Osteoblast (primary cell): Measurements from ENCODE around the gene CD84. TPM values are rescaled to one million over a fixed set of nuclear protein-coding genes. Genes with fewer than 3 reads are reported as not detected.

Experiments used
- DNase-seq: peaks from one replicate; pipeline ENCODE4 v3.0.0; 2011; ENCODE audit warnings: low spot score, mixed read lengths; ENCODE audit not compliant: insufficient read length; ENCODE audit errors: missing footprints
- H2AFZ ChIP-seq: 2 replicates; pipeline ENCODE4 v1.6.0; 2011; ENCODE audit warnings: mild to moderate bottlenecking, low read length
- H3K27ac ChIP-seq: 2 replicates; pipeline ENCODE4 v1.5.1; 2011; ENCODE audit warnings: mild to moderate bottlenecking, low read depth, low read length, moderate library complexity
- H3K27me3 ChIP-seq: 2 replicates; pipeline ENCODE4 v1.6.0; 2012; ENCODE audit warnings: mild to moderate bottlenecking, control low read depth, inconsistent platforms, low read length, moderate library complexity; ENCODE audit not compliant: insufficient read depth
- H3K36me3 ChIP-seq: 2 replicates; pipeline ENCODE4 v1.5.1; 2011; ENCODE audit warnings: mild to moderate bottlenecking, low read length, control low read depth, moderate library complexity; ENCODE audit not compliant: insufficient read depth
- H3K4me1 ChIP-seq: 2 replicates; pipeline ENCODE4 v1.5.1; 2011; ENCODE audit warnings: mild to moderate bottlenecking, low read length, control low read depth, moderate library complexity; ENCODE audit not compliant: insufficient read depth
- H3K4me2 ChIP-seq: 2 replicates; pipeline ENCODE4 v1.6.0; 2011; ENCODE audit warnings: mild to moderate bottlenecking, low read length; ENCODE audit not compliant: insufficient read depth
- H3K4me3 ChIP-seq: fragments of 200-600 bp; sonication (generic); 3 replicates; pipeline ENCODE4 v1.5.1; 2012; ENCODE audit warnings: mild to moderate bottlenecking, low read length, inconsistent platforms; ENCODE audit not compliant: insufficient read depth
- H3K79me2 ChIP-seq: 2 replicates; pipeline ENCODE4 v1.6.0; 2012; ENCODE audit warnings: mild to moderate bottlenecking, low read length, control low read depth, inconsistent platforms; ENCODE audit not compliant: insufficient read depth
- H3K9me3 ChIP-seq: 2 replicates; pipeline ENCODE4 v1.5.1; 2011; ENCODE audit warnings: low read depth, low read length, control low read depth
- H4K20me1 ChIP-seq: 2 replicates; pipeline ENCODE4 v1.6.0; 2012; ENCODE audit warnings: mild to moderate bottlenecking, low read length, control low read depth; ENCODE audit not compliant: insufficient read depth
- CTCF ChIP-seq: IDR thresholded peaks from 2 replicates; pipeline ENCODE4 v1.5.1; 2011; ENCODE audit warnings: mild to moderate bottlenecking, low read depth, low read length, moderate library complexity; ENCODE audit errors: extremely low read depth
- total RNA-seq: library from RNA; depleted of rRNA; stranded (reverse); fragments of >200 nt; gene quantifications from 2 replicates; pipeline ENCODE4 v1.2.3, GENCODE V29; 2012

CD84 gene
- total RNA-seq, 1 donor = 0.36 TPM

DNA sequence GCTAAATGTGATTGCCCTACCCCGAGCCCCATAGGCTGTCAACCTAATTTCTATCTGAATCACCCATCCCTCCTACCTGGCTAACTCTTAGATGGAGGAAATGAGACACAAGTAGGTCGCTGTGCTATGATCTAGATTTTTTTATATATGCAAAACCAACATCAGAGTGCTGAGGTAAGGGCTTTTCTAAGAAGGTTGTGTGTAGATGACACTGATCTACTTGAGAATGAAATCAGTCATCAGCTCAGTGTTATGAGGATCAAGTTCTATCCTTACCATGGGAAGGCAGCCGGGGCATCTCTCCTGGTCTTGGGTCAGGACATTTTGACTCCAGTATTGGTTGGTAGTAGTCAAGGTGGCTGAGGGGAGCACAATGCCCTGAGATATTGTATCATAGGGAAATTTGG, 43.9 kb upstream of the CD84 start:
- TF ChIP-seq CTCF = no peak
- no peak overlapping the region for H3K4me3 ChIP-seq
- no peaks in the 10 kb centered on the region for H3K36me3 ChIP-seq

DNA sequence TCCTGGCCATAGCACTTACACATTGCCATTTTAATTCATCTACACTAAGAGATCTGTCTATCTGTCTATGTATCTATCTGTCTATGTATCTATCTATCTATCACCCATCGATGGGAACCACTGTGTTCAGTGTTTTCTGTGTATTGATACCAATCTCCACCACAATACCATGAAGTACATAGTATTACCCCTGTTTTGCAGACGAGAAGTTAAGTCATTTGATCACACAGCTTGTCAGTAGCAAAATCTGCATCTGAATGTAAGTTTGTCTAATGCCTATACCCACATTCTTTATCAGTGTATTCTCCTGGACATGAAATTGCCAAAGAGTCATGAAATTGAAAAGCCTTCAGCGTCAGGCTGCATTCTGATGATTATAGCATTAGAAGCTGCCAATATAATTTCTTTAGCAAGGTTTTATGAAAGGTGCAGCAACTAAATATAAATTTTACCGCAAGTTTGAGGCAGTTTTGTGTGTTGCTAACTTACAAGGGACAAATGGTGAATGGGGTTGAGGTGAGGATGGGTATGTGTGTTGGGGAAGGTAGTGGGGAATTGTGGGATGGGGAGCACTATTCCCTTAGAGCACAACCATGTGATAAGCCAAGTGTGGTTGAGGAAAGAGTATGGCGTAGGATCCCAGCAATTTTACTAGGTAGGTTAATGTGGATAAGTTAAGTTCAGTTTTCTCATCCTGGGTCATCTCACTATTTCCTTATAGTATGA, 43.4 kb upstream of the CD84 start:
- H2AFZ ChIP-seq = no peak overlapping the region
- H3K4me2 ChIP-seq = no peak overlapping the region
- H3K79me2 ChIP-seq = no peaks in the 10 kb centered on the region

More for the DNA sequence above, 43.9 kb upstream of the CD84 start:
- Histone ChIP-seq H3K27me3 (no peaks in the 10 kb centered on the region), H3K4me1 (no peaks in the 10 kb centered on the region), H3K27ac (no peak overlapping the region), H3K79me2 (no peaks in the 10 kb centered on the region), H4K20me1 (no peaks in the 10 kb centered on the region), H3K4me2 (no peak overlapping the region), H2AFZ (no peak overlapping the region), H3K9me3 (no peaks in the 10 kb centered on the region)
- no peak for DNase-seq

GRCh38 chr1:160621633-160622413, 42.5 kb upstream of the CD84 start:
- Histone ChIP-seq H3K9me3 (no peaks in the 10 kb centered on the region), H3K27me3 (no peaks in the 10 kb centered on the region), H2AFZ (no peak overlapping the region), H3K4me3 (no peak overlapping the region), H3K4me2 (no peak overlapping the region), H3K4me1 (no peaks in the 10 kb centered on the region), H3K79me2 (no peaks in the 10 kb centered on the region), H3K36me3 (no peaks in the 10 kb centered on the region), H4K20me1 (no peaks in the 10 kb centered on the region), H3K27ac (no peak overlapping the region)
- TF ChIP-seq CTCF = no peak
- no peak for DNase-seq

More for the DNA sequence above, 43.4 kb upstream of the CD84 start:
- no peak for TF ChIP-seq CTCF
- no peak overlapping the region for H3K27ac ChIP-seq
- H3K9me3 ChIP-seq = no peaks in the 10 kb centered on the region
- no peaks in the 10 kb centered on the region for H3K27me3 ChIP-seq
- no peak overlapping the region for H3K4me3 ChIP-seq
- H4K20me1 ChIP-seq = no peaks in the 10 kb centered on the region
- H3K4me1 ChIP-seq = no peaks in the 10 kb centered on the region
- no peaks in the 10 kb centered on the region for H3K36me3 ChIP-seq
- no peak for DNase-seq

GRCh38 chr1:160620942-160621632, 41.8 kb upstream of the CD84 start:
- no peak for DNase-seq
- TF ChIP-seq CTCF = no peak
- Histone ChIP-seq H3K4me3 (no peak overlapping the region), H3K27ac (no peak overlapping the region), H2AFZ (no peak overlapping the region), H3K36me3 (no peaks in the 10 kb centered on the region), H4K20me1 (no peaks in the 10 kb centered on the region), H3K4me1 (no peaks in the 10 kb centered on the region), H3K9me3 (no peaks in the 10 kb centered on the region), H3K27me3 (no peaks in the 10 kb centered on the region), H3K4me2 (no peak overlapping the region), H3K79me2 (no peaks in the 10 kb centered on the region)
